ENCODE data around the gene ADNP2. TPM values are rescaled to one million over a fixed set of nuclear protein-coding genes. Genes with fewer than 3 reads are reported as not detected.

Gene ADNP2
- total RNA-seq, 1 experiment from 2014 or later: 40.5 TPM

GRCh38 chr18:80172056-80172455 is 63.0 kb downstream of the ADNP2 start:
- in situ Hi-C loops (cut with HindIII; ENCODE audit: low pct_unique_long_range_greater_than_20kb, low sequenced_read_pairs): no loop called here
- no peaks in the 10 kb centered on the region for H3K9me3 ChIP-seq (ENCODE audit: control insufficient read depth, insufficient read depth, low read depth, low read length)
- intact Hi-C loops (cut with micrococcal nuclease; ENCODE audit: unreplicated experiment): no loop called here
- no peak for TF ChIP-seq CTCF (IDR thresholded peaks at IDR 0.05)
- no peak for TF ChIP-seq SIN3A (IDR thresholded peaks at IDR 0.05; ENCODE audit: borderline replicate concordance, insufficient read depth, low read depth, low read length)
- no peak for TF ChIP-seq POLR2AphosphoS5 (IDR thresholded peaks at IDR 0.05; ENCODE audit: low read depth, low read length)
- TF ChIP-seq TCF7L2 (IDR thresholded peaks at IDR 0.05; ENCODE audit: low read depth, low read length): no peak
- no peak for TF ChIP-seq REST (IDR thresholded peaks at IDR 0.05; ENCODE audit: insufficient read depth in 1 of 2, low read depth in 2 of 2, low read length in 1 of 2)
- peaks cover 9% of the 10 kb centered on the region; the same call in 1 of the 2 replicates for H3K4me1 ChIP-seq (ENCODE audit: control insufficient read depth, insufficient read depth, low read length)
- no peak overlapping the region for H3K27ac ChIP-seq (ENCODE audit: low read length)
- H3K27me3 ChIP-seq (ENCODE audit: control insufficient read depth, insufficient read depth, low read length): peaks cover 4% of the 10 kb centered on the region; the same call in 1 of the 2 replicates
- H3K4me3 ChIP-seq (ENCODE audit: low read depth in 2 of 2, low read length in 2 of 2): no peak overlapping the region
- no peak for ATAC-seq
- CTCF ChIA-PET: interaction anchor here (1.3 kb wide), 1 partner anchor 18 kb away, joined by 3 read pairs; no protein-coding TSS in a partner anchor
- H3K36me3 ChIP-seq (ENCODE audit: control insufficient read depth, insufficient read depth, low read length): no peaks in the 10 kb centered on the region
- no TSS peak for BruUV-seq (replicated peaks)
- DNase-seq (ENCODE audit: low read depth, low spot score): no peak
- POLR2A ChIA-PET: no interaction called here

GRCh38 chr18:80173060-80173459 is 64.0 kb downstream of the ADNP2 start:
- Histone ChIP-seq H3K36me3 (ENCODE audit: control insufficient read depth, insufficient read depth, low read length) (no peaks in the 10 kb centered on the region), H3K9me3 (ENCODE audit: control insufficient read depth, insufficient read depth, low read depth, low read length) (no peaks in the 10 kb centered on the region), H3K27ac (ENCODE audit: low read length) (no peak overlapping the region), H3K4me3 (ENCODE audit: low read depth in 2 of 2, low read length in 2 of 2) (no peak overlapping the region), H3K27me3 (ENCODE audit: control insufficient read depth, insufficient read depth, low read length) (peaks cover 4% of the 10 kb centered on the region; the same call in 1 of the 2 replicates), H3K4me1 (ENCODE audit: control insufficient read depth, insufficient read depth, low read length) (peaks cover 9% of the 10 kb centered on the region; the same call in 1 of the 2 replicates)
- intact Hi-C loops (cut with micrococcal nuclease; ENCODE audit: unreplicated experiment) (no loop called here), in situ Hi-C loops (cut with HindIII; ENCODE audit: low pct_unique_long_range_greater_than_20kb, low sequenced_read_pairs) (no loop called here)
- no peak for ATAC-seq
- TF ChIP-seq POLR2AphosphoS5 (IDR thresholded peaks at IDR 0.05; ENCODE audit: low read depth, low read length) (no peak), CTCF (IDR thresholded peaks at IDR 0.05) (no peak), REST (IDR thresholded peaks at IDR 0.05; ENCODE audit: insufficient read depth in 1 of 2, low read depth in 2 of 2, low read length in 1 of 2) (no peak), TCF7L2 (IDR thresholded peaks at IDR 0.05; ENCODE audit: low read depth, low read length) (no peak), SIN3A (IDR thresholded peaks at IDR 0.05; ENCODE audit: borderline replicate concordance, insufficient read depth, low read depth, low read length) (no peak)
- POLR2A ChIA-PET: interaction anchor here (0.7 kb wide), 1 partner anchor 14 kb away, joined by 3 read pairs; no protein-coding TSS in a partner anchor
- DNase-seq (ENCODE audit: low read depth, low spot score): no peak
- CTCF ChIA-PET: interaction anchor here (0.7 to 1.3 kb wide), 2 partner anchors 17 to 22 kb away, joined by 3 to 5 read pairs; no protein-coding TSS in a partner anchor
- no TSS peak for BruUV-seq (replicated peaks)
